Activated CD4-positive, alpha-beta T cell treated with anti-CD3 and anti-CD28 coated beads, Interleukin-2, amount 10 ng/mL, durations not matched to agents 24 days and 14 days (primary cell): Measurements from ENCODE around the gene ASPA. TPM values are rescaled to one million over a fixed set of nuclear protein-coding genes. Genes with fewer than 3 reads are reported as not detected.

Experiments
- DNase-seq: peaks from one replicate; pipeline ENCODE4 v3.0.0; 2022
- H3K27ac Mint-ChIP-seq: one replicate; pipeline ENCODE4 v1.8.0; 2022; ENCODE audit warnings: mild to moderate bottlenecking, mixed read lengths
- H3K27me3 Mint-ChIP-seq: one replicate; pipeline ENCODE4 v1.8.0; 2022; ENCODE audit warnings: mixed read lengths
- H3K36me3 Mint-ChIP-seq: one replicate; pipeline ENCODE4 v1.8.0; 2022; ENCODE audit warnings: low read depth, mild to moderate bottlenecking, mixed read lengths
- H3K4me1 Mint-ChIP-seq: one replicate; pipeline ENCODE4 v1.8.0; 2021; ENCODE audit warnings: mixed read lengths
- H3K4me3 Mint-ChIP-seq: one replicate; pipeline ENCODE4 v1.8.0; 2022; ENCODE audit warnings: mild to moderate bottlenecking, moderate library complexity, mixed read lengths
- H3K9me3 Mint-ChIP-seq: one replicate; pipeline ENCODE4 v1.8.0; 2021; ENCODE audit warnings: mixed read lengths
- intact Hi-C: fragments of 100-400 bp; cut with micrococcal nuclease; formaldehyde crosslinking; loops from one replicate; pipeline ENCODE4 v1.15.1; 2023
- total RNA-seq: library from RNA; stranded (reverse); gene quantifications from 2 replicates; pipeline ENCODE4 v1.2.3, GENCODE V29; 2022

ASPA gene
- total RNA-seq, 1 donor from 2014 or later: not detected

GRCh38 chr17:3482852-3483251, 7.1 kb downstream of the ASPA start:
- DNase-seq: no peak
- H3K27me3 Mint-ChIP-seq: peaks cover 25% of the 10 kb centered on the region
- H3K36me3 Mint-ChIP-seq: no peaks in the 10 kb centered on the region

GRCh38 chr17:3485481-3486068, 9.8 kb downstream of the ASPA start:
- H3K4me3 Mint-ChIP-seq: no peak overlapping the region
- no peak overlapping the region for H3K27ac Mint-ChIP-seq
- no peaks in the 10 kb centered on the region for H3K9me3 Mint-ChIP-seq
- intact Hi-C loops: no loop called here
- no peaks in the 10 kb centered on the region for H3K4me1 Mint-ChIP-seq
- DNase-seq: no peak
- H3K27me3 Mint-ChIP-seq: peaks cover 35% of the 10 kb centered on the region
- H3K36me3 Mint-ChIP-seq: no peaks in the 10 kb centered on the region

More at GRCh38 chr17:3482852-3483251, 7.1 kb downstream of the ASPA start:
- Mint-ChIP-seq H3K4me1 (no peaks in the 10 kb centered on the region), H3K27ac (no peak overlapping the region), H3K4me3 (no peak overlapping the region), H3K9me3 (no peaks in the 10 kb centered on the region)
- intact Hi-C loops: no loop called here

- no peak overlapping the region for H3K4me3 Mint-ChIP-seq
Measured at GRCh38 chr17:3497101-3497500, 21.3 kb downstream of the ASPA start.

GRCh38 chr17:3501344-3501743, 25.5 kb downstream of the ASPA start:
- H3K27me3 Mint-ChIP-seq: no peaks in the 10 kb centered on the region
- no peaks in the 10 kb centered on the region for H3K9me3 Mint-ChIP-seq
- H3K27ac Mint-ChIP-seq: no peak overlapping the region
- no peak for DNase-seq
- no peaks in the 10 kb centered on the region for H3K36me3 Mint-ChIP-seq
- H3K4me1 Mint-ChIP-seq: no peaks in the 10 kb centered on the region
- intact Hi-C loops: no loop called here
- no peak overlapping the region for H3K4me3 Mint-ChIP-seq

More at GRCh38 chr17:3497101-3497500, 21.3 kb downstream of the ASPA start:
- Mint-ChIP-seq H3K4me1 (no peaks in the 10 kb centered on the region), H3K27ac (no peak overlapping the region), H3K27me3 (peaks cover 5% of the 10 kb centered on the region), H3K36me3 (no peaks in the 10 kb centered on the region), H3K9me3 (no peaks in the 10 kb centered on the region)
- intact Hi-C loops: no loop called here
- DNase-seq: no peak

- no peak for DNase-seq
- intact Hi-C loops: no loop called here
- Mint-ChIP-seq H3K27ac (no peak overlapping the region), H3K27me3 (no peaks in the 10 kb centered on the region), H3K36me3 (no peaks in the 10 kb centered on the region), H3K4me3 (no peak overlapping the region), H3K4me1 (no peaks in the 10 kb centered on the region), H3K9me3 (no peaks in the 10 kb centered on the region)
Measured at GRCh38 chr17:3502466-3502865, 26.7 kb downstream of the ASPA start.

GRCh38 chr17:3503285-3503684, 27.5 kb downstream of the ASPA start:
- intact Hi-C loops: no loop called here
- no peak overlapping the region for H3K27ac Mint-ChIP-seq
- no peaks in the 10 kb centered on the region for H3K27me3 Mint-ChIP-seq
- H3K36me3 Mint-ChIP-seq: no peaks in the 10 kb centered on the region
- DNase-seq: no peak
- no peak overlapping the region for H3K4me3 Mint-ChIP-seq
- no peaks in the 10 kb centered on the region for H3K4me1 Mint-ChIP-seq
- H3K9me3 Mint-ChIP-seq: no peaks in the 10 kb centered on the region

GRCh38 chr17:3505008-3505407, 29.2 kb downstream of the ASPA start:
- Mint-ChIP-seq H3K4me1 (no peaks in the 10 kb centered on the region), H3K27me3 (no peaks in the 10 kb centered on the region), H3K9me3 (no peaks in the 10 kb centered on the region), H3K36me3 (no peaks in the 10 kb centered on the region), H3K4me3 (no peak overlapping the region), H3K27ac (no peak overlapping the region)
- intact Hi-C loops: no loop called here
- DNase-seq: no peak

- Mint-ChIP-seq H3K27me3 (no peaks in the 10 kb centered on the region), H3K27ac (no peak overlapping the region), H3K4me1 (no peaks in the 10 kb centered on the region), H3K4me3 (no peak overlapping the region), H3K36me3 (no peaks in the 10 kb centered on the region), H3K9me3 (no peaks in the 10 kb centered on the region)
- intact Hi-C loops: no loop called here
- DNase-seq: no peak
Measured at GRCh38 chr17:3506054-3506453, 30.3 kb downstream of the ASPA start.

- H3K27ac Mint-ChIP-seq: no peak overlapping the region
- intact Hi-C loops: no loop called here
- no peaks in the 10 kb centered on the region for H3K4me1 Mint-ChIP-seq
- DNase-seq: no peak
- no peaks in the 10 kb centered on the region for H3K36me3 Mint-ChIP-seq
- no peaks in the 10 kb centered on the region for H3K9me3 Mint-ChIP-seq
- H3K27me3 Mint-ChIP-seq: no peaks in the 10 kb centered on the region
- H3K4me3 Mint-ChIP-seq: no peak overlapping the region
Measured at GRCh38 chr17:3507071-3507470, 31.3 kb downstream of the ASPA start.

- no peaks in the 10 kb centered on the region for H3K27me3 Mint-ChIP-seq
- no peaks in the 10 kb centered on the region for H3K36me3 Mint-ChIP-seq
- H3K4me3 Mint-ChIP-seq: no peak overlapping the region
- no peak for DNase-seq
- H3K4me1 Mint-ChIP-seq: no peaks in the 10 kb centered on the region
- no peaks in the 10 kb centered on the region for H3K9me3 Mint-ChIP-seq
- no peak overlapping the region for H3K27ac Mint-ChIP-seq
- intact Hi-C loops: no loop called here
Measured at GRCh38 chr17:3507869-3508268, 32.1 kb downstream of the ASPA start.

GRCh38 chr17:3510090-3510489, 34.3 kb downstream of the ASPA start:
- no peaks in the 10 kb centered on the region for H3K27me3 Mint-ChIP-seq
- H3K4me1 Mint-ChIP-seq: no peaks in the 10 kb centered on the region
- H3K9me3 Mint-ChIP-seq: no peaks in the 10 kb centered on the region
- intact Hi-C loops: no loop called here
- no peaks in the 10 kb centered on the region for H3K36me3 Mint-ChIP-seq
- DNase-seq: no peak
- no peak overlapping the region for H3K4me3 Mint-ChIP-seq
- H3K27ac Mint-ChIP-seq: no peak overlapping the region

GRCh38 chr17:3511852-3512504, 36.2 kb downstream of the ASPA start:
- DNase-seq: no peak
- H3K27ac Mint-ChIP-seq: no peak overlapping the region

GRCh38 chr17:3512505-3513171, 36.8 kb downstream of the ASPA start:
- Mint-ChIP-seq H3K4me3 (no peak overlapping the region), H3K9me3 (no peaks in the 10 kb centered on the region), H3K27me3 (no peaks in the 10 kb centered on the region), H3K27ac (no peak overlapping the region), H3K4me1 (no peaks in the 10 kb centered on the region), H3K36me3 (no peaks in the 10 kb centered on the region)
- intact Hi-C loops: no loop called here
- no peak for DNase-seq

More at GRCh38 chr17:3511852-3512504, 36.2 kb downstream of the ASPA start:
- H3K4me3 Mint-ChIP-seq: no peak overlapping the region
- no peaks in the 10 kb centered on the region for H3K4me1 Mint-ChIP-seq
- no peaks in the 10 kb centered on the region for H3K36me3 Mint-ChIP-seq
- no peaks in the 10 kb centered on the region for H3K27me3 Mint-ChIP-seq
- intact Hi-C loops: no loop called here
- no peaks in the 10 kb centered on the region for H3K9me3 Mint-ChIP-seq

- DNase-seq: no peak
- H3K27ac Mint-ChIP-seq: no peak overlapping the region
- no peaks in the 10 kb centered on the region for H3K9me3 Mint-ChIP-seq
- no peaks in the 10 kb centered on the region for H3K4me1 Mint-ChIP-seq
- H3K27me3 Mint-ChIP-seq: no peaks in the 10 kb centered on the region
- no peaks in the 10 kb centered on the region for H3K36me3 Mint-ChIP-seq
- H3K4me3 Mint-ChIP-seq: no peak overlapping the region
- intact Hi-C loops: no loop called here
Measured at GRCh38 chr17:3513305-3514035, 37.7 kb downstream of the ASPA start.
